Motor neuron (in vitro differentiated cells): ENCODE data around the gene RANBP1. TPM values are rescaled to one million over a fixed set of nuclear protein-coding genes. Genes with fewer than 3 reads are reported as not detected.

ENCODE experiments used
- ATAC-seq, 8 experiments: fragments of 200-7000 bp; cut with Tn5 transposase; replicated peaks in 6 of 8; 2 replicates each; pipeline ENCODE4 v1.8.0; 2021; ENCODE audit warnings: mild to moderate bottlenecking in 8 of 8, moderate library complexity in 8 of 8
- H3K27ac ChIP-seq, 2 donors: fragments of 250-450 bp; sonication (Bioruptor Pico); 2 replicates each; pipeline ENCODE4 v1.9.0; 2021; ENCODE audit warnings: antibody characterized with exemption in 2 of 2, mild to moderate bottlenecking in 2 of 2, moderate library complexity in 1 of 2
- H3K4me1 ChIP-seq, 2 donors: fragments of 250-450 bp; sonication (Bioruptor Pico); replicated peaks in 1 of 2; 2 replicates each; pipeline ENCODE4 v1.6.1; 2021; ENCODE audit warnings: antibody characterized with exemption in 2 of 2, mild to moderate bottlenecking in 2 of 2, moderate library complexity in 1 of 2
- H3K4me3 ChIP-seq, 5 donors: fragments of 250-450 bp; sonication (Bioruptor Pico); 2 replicates each; pipeline ENCODE4 v1.9.0; 2021; ENCODE audit warnings: antibody characterized with exemption in 5 of 5, mild to moderate bottlenecking in 5 of 5, moderate library complexity in 4 of 5
- WGBS, 10 experiments: fragments of 450-650 bp; shearing (Covaris generic); methylation state at CpG; one replicate each; pipeline ENCODE4 v1.0.0; 2022; 5-methylcytosine and 5-hydroxymethylcytosine counted together
- in situ Hi-C, 9 experiments: fragments of 400-800 bp; cut with MboI; loops; one replicate each; pipeline ENCODE4 v1.15.0; 2021; ENCODE audit warnings: low sequenced_read_pairs in 9 of 9, low pct_unique_long_range_greater_than_20kb in 2 of 9; ENCODE audit not compliant: unreplicated experiment in 9 of 9
- total RNA-seq, 8 experiments: library from RNA; unstranded; fragments of 300-600 nt; gene quantifications; 2 replicates each; pipeline versions ENCODE4 v1.2.3 to v1.2.4, GENCODE V29; 2022

RANBP1 gene
- total RNA-seq, 8 experiments from 2014 or later = 105 to 282 (median 143) TPM

GRCh38 chr22:20132686-20133246, 16.9 kb downstream of the RANBP1 start:
- peak overlapping the region; percentile 90 to 100 (median 96) for H3K4me3 ChIP-seq
- no peak overlapping the region for H3K27ac ChIP-seq
- 58 to 100% (median 70%) methylated on average over 2 of the region's 16 CpGs; no CpG with 5 or more reads in 7 of the 10 experiments for WGBS, 10 experiments
- no peak for ATAC-seq
- in situ Hi-C loops = loop anchor here in 1 of 9 experiments (25.0 kb wide), 1 partner anchor 95 kb away; no protein-coding TSS in a partner anchor
- H3K4me1 ChIP-seq = peaks cover 26 to 37% of the 10 kb centered on the region in 2 donors

GRCh38 chr22:20133930-20134549, 18.1 kb downstream of the RANBP1 start:
- WGBS, 10 experiments = 58 to 86% (median 82%) methylated on average over 1 to 7 of the region's 12 CpGs; no CpG with 5 or more reads in 6 of the 10 experiments
- in situ Hi-C loops = loop anchor here in 1 of 9 experiments (25.0 kb wide), 1 partner anchor 97 kb away; no protein-coding TSS in a partner anchor
- no peak overlapping the region for H3K27ac ChIP-seq
- no peak for ATAC-seq
- peaks cover 28 to 39% of the 10 kb centered on the region in 2 donors for H3K4me1 ChIP-seq
- H3K4me3 ChIP-seq = no peak overlapping the region

GRCh38 chr22:20135265-20135664, 19.4 kb downstream of the RANBP1 start:
- Histone ChIP-seq H3K4me3 (no peak overlapping the region), H3K4me1 (peaks cover 25 to 39% of the 10 kb centered on the region in 2 donors), H3K27ac (no peak overlapping the region)
- WGBS, 10 experiments = 20 to 80% (median 62%) methylated on average over 1 to 2 of the region's 4 CpGs; no CpG with 5 or more reads in 7 of the 10 experiments
- no peak for ATAC-seq
- in situ Hi-C loops = loop anchor here in 1 of 9 experiments (25.0 kb wide), 1 partner anchor 98 kb away; no protein-coding TSS in a partner anchor

GRCh38 chr22:20135806-20136602, 20.1 kb downstream of the RANBP1 start:
- WGBS, 10 experiments = 66 to 91% (median 85%) methylated on average over 5 to 12 of the region's 25 CpGs; no CpG with 5 or more reads in 6 of the 10 experiments
- in situ Hi-C loops = loop anchor here in 1 of 9 experiments (25.0 kb wide), 1 partner anchor 99 kb away; no protein-coding TSS in a partner anchor
- ATAC-seq = no peak
- peaks cover 20 to 34% of the 10 kb centered on the region in 2 donors for H3K4me1 ChIP-seq
- H3K4me3 ChIP-seq = no peak overlapping the region
- no peak overlapping the region for H3K27ac ChIP-seq

- in situ Hi-C loops = loop anchor here in 1 of 9 experiments (25.0 kb wide), 1 partner anchor 99 kb away; no protein-coding TSS in a partner anchor
- no peak overlapping the region for H3K27ac ChIP-seq
- H3K4me1 ChIP-seq = peaks cover 20 to 34% of the 10 kb centered on the region in 2 donors
- H3K4me3 ChIP-seq = no peak overlapping the region
- 70 to 88% methylated on average over 3 of the region's 5 CpGs; no CpG with 5 or more reads in 8 of the 10 experiments for WGBS, 10 experiments
- ATAC-seq = no peak
Observed at GRCh38 chr22:20136603-20136873, 20.6 kb downstream of the RANBP1 start.

- in situ Hi-C loops = loop anchor here in 1 of 9 experiments (25.0 kb wide), 1 partner anchor 100 kb away; no protein-coding TSS in a partner anchor
- 67 to 100% (median 90%) methylated on average over 1 to 2 of the region's 13 CpGs; no CpG with 5 or more reads in 6 of the 10 experiments for WGBS, 10 experiments
- Histone ChIP-seq H3K4me1 (peaks cover 20 to 34% of the 10 kb centered on the region in 2 donors), H3K27ac (peak overlapping the region; percentile 7 to 53), H3K4me3 (no peak overlapping the region)
- ATAC-seq = peak in 1 of 8 experiments; percentile 1
Observed at GRCh38 chr22:20137113-20137512, 21.2 kb downstream of the RANBP1 start.

GRCh38 chr22:20137671-20138416, 21.9 kb downstream of the RANBP1 start:
- Histone ChIP-seq H3K4me1 (peaks cover 14 to 28% of the 10 kb centered on the region in 2 donors), H3K27ac (peak overlapping the region in 1 of 2 donors; percentile 53), H3K4me3 (no peak overlapping the region)
- in situ Hi-C loops = loop anchor here in 1 of 9 experiments (25.0 kb wide), 1 partner anchor 101 kb away; no protein-coding TSS in a partner anchor
- 20 to 86% (median 66%) methylated on average over 2 to 8 of the region's 26 CpGs; no CpG with 5 or more reads in 6 of the 10 experiments for WGBS, 10 experiments
- ATAC-seq = peak; percentile 37 to 73 (median 60)

- H3K4me3 ChIP-seq = no peak overlapping the region
- ATAC-seq = peak in 1 of 8 experiments; percentile 8
- in situ Hi-C loops = loop anchor here in 1 of 9 experiments (25.0 kb wide), 1 partner anchor 101 kb away; no protein-coding TSS in a partner anchor
Observed at GRCh38 chr22:20138417-20138738, 22.5 kb downstream of the RANBP1 start.

GRCh38 chr22:20138868-20139267, 23.0 kb downstream of the RANBP1 start:
- Histone ChIP-seq H3K4me1 (peaks cover 9 to 23% of the 10 kb centered on the region in 2 donors), H3K27ac (peak overlapping the region in 1 of 2 donors; percentile 32), H3K4me3 (no peak overlapping the region)
- no peak for ATAC-seq
- 92 to 100% (median 100%) methylated on average over 1 to 5 of the region's 16 CpGs; no CpG with 5 or more reads in 6 of the 10 experiments for WGBS, 10 experiments
- in situ Hi-C loops = loop anchor here in 1 of 9 experiments (25.0 kb wide), 1 partner anchor 102 kb away; no protein-coding TSS in a partner anchor

More at GRCh38 chr22:20138417-20138738, 22.5 kb downstream of the RANBP1 start:
- WGBS, 10 experiments = 60 to 94% (median 90%) methylated on average over 1 to 3 of the region's 4 CpGs; no CpG with 5 or more reads in 7 of the 10 experiments
- Histone ChIP-seq H3K27ac (peak overlapping the region in 1 of 2 donors; percentile 32), H3K4me1 (peaks cover 9 to 23% of the 10 kb centered on the region in 2 donors)

GRCh38 chr22:20139391-20140106, 23.6 kb downstream of the RANBP1 start:
- 60 to 100% (median 90%) methylated on average over 1 to 13 of the region's 36 CpGs; no CpG with 5 or more reads in 5 of the 10 experiments for WGBS, 10 experiments
- H3K27ac ChIP-seq = no peak overlapping the region

GRCh38 chr22:20140107-20140445, 24.2 kb downstream of the RANBP1 start:
- ATAC-seq = no peak
- no peak overlapping the region for H3K4me3 ChIP-seq
- no peak overlapping the region for H3K27ac ChIP-seq
- in situ Hi-C loops = loop anchor here in 1 of 9 experiments (25.0 kb wide), 1 partner anchor 103 kb away; no protein-coding TSS in a partner anchor
- peaks cover 9 to 23% of the 10 kb centered on the region in 2 donors for H3K4me1 ChIP-seq
- WGBS, 10 experiments = 80 to 90% methylated on average over 2 of the region's 11 CpGs; no CpG with 5 or more reads in 8 of the 10 experiments

More at GRCh38 chr22:20139391-20140106, 23.6 kb downstream of the RANBP1 start:
- no peak for ATAC-seq
- Histone ChIP-seq H3K4me1 (peaks cover 9 to 23% of the 10 kb centered on the region in 2 donors), H3K4me3 (no peak overlapping the region)
- in situ Hi-C loops = loop anchor here in 1 of 9 experiments (25.0 kb wide), 1 partner anchor 102 kb away; no protein-coding TSS in a partner anchor
